Upper lobe of right lung (tissue), 1 donor: ENCODE measurements around the gene SKAP2. TPM values are rescaled to one million over a fixed set of nuclear protein-coding genes. Genes with fewer than 3 reads are reported as not detected.

ENCODE experiments used
- ATAC-seq: fragments of 200-7000 bp; cut with Tn5 transposase; one replicate; pipeline ENCODE4 v1.9.1; 2020; ENCODE audit warnings: mild to moderate bottlenecking, moderate library complexity
- DNase-seq: peaks from one replicate; pipeline ENCODE4 v3.0.0-alpha.2; 2020
- H3K27ac ChIP-seq: fragments of 200-600 bp; one replicate; pipeline ENCODE4 v1.8.0; 2022
- H3K27me3 ChIP-seq: fragments of 200-600 bp; one replicate; pipeline ENCODE4 v1.8.0; 2022; ENCODE audit warnings: mild to moderate bottlenecking
- H3K36me3 ChIP-seq: fragments of 200-600 bp; one replicate; pipeline ENCODE4 v1.8.0; 2022
- H3K4me1 ChIP-seq: fragments of 200-600 bp; one replicate; pipeline ENCODE4 v1.8.0; 2022
- H3K4me3 ChIP-seq: fragments of 200-600 bp; one replicate; pipeline ENCODE4 v1.8.0; 2022; ENCODE audit warnings: mild to moderate bottlenecking
- H3K9me3 ChIP-seq: fragments of 200-600 bp; one replicate; pipeline ENCODE4 v1.8.0; 2022
- intact Hi-C: fragments of 100-400 bp; cut with DNase I; formaldehyde crosslinking; loops from one replicate; pipeline ENCODE4 v1.11.0; 2022
- total RNA-seq: library from RNA; stranded (reverse); fragmentation: NEBNext Ultra II Directional; extraction: Animal tissue kit (Norgen Biotek cat#: 25700); gene quantifications from one replicate; pipeline ENCODE4 v1.2.1, GENCODE V29; 2021
- TF ChIP-seq, protein P1 (sequence below): fragments of 200-600 bp; IDR thresholded peaks from one replicate; pipeline ENCODE4 v1.8.0; 2022; ENCODE audit warnings: antibody characterized with exemption
- donor health status: DM: no; HTN: yes; CAD: no; lungs with severe emphysema.

The SKAP2 gene
- total RNA-seq, 1 donor from 2014 or later: 59.1 TPM

DNA sequence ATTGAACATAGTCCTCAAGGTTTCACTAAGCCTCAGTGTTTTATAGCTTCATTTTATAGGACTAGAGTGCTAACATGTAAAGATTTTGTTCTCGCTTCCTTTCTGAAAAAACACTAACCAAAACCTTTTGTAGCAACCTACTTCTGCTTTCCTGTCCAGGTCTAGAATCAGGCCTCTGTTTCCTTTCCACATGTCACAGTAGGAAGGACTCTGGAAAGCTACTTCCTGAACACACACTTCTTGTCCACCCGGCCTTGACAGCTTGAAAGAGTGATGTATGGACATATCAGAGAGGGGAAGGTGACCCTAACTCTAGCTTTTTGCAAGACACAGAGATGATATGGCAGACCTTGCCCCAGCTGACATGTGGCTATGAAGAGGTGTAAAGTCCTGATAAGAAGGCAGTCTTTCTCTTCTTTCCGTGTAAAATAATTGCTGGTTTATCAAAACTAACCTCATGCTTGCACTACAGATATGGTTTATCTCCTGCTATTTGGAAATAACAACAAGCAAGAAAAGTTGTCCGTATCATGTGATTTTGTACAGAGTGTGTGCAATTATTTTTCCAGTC, 175.4 kb downstream of the SKAP2 start:
- intact Hi-C loops: no loop called here
- H3K27me3 ChIP-seq: no peaks in the 10 kb centered on the region
- H3K27ac ChIP-seq: no peak overlapping the region
- no peak overlapping the region for H3K4me3 ChIP-seq
- DNase-seq (no peak), ATAC-seq (peak; percentile 37)
- no peaks in the 10 kb centered on the region for H3K36me3 ChIP-seq
- H3K9me3 ChIP-seq: no peaks in the 10 kb centered on the region
- peaks cover 51% of the 10 kb centered on the region for H3K4me1 ChIP-seq
- TF ChIP-seq, protein P1, sequence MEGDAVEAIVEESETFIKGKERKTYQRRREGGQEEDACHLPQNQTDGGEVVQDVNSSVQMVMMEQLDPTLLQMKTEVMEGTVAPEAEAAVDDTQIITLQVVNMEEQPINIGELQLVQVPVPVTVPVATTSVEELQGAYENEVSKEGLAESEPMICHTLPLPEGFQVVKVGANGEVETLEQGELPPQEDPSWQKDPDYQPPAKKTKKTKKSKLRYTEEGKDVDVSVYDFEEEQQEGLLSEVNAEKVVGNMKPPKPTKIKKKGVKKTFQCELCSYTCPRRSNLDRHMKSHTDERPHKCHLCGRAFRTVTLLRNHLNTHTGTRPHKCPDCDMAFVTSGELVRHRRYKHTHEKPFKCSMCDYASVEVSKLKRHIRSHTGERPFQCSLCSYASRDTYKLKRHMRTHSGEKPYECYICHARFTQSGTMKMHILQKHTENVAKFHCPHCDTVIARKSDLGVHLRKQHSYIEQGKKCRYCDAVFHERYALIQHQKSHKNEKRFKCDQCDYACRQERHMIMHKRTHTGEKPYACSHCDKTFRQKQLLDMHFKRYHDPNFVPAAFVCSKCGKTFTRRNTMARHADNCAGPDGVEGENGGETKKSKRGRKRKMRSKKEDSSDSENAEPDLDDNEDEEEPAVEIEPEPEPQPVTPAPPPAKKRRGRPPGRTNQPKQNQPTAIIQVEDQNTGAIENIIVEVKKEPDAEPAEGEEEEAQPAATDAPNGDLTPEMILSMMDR: no peak

DNA sequence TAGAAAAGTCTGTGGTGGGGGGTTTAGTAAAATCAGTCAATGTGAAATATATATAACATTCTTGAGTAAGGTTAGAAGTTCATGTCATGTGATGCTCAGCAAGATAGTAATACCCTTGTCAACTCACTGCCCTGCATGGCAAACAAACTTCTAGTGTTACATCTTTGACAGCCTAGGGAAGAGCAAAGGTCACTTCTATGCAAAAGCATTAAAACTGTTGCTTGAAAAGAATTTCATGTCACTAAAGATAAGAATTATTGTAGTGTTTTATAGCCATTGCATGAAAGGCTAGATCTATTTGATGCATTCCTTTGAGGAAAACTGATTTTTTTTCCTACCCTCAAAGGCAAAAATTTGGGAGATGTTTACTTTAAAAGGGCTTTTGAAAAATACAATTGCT, 176.0 kb downstream of the SKAP2 start:
- no peaks in the 10 kb centered on the region for H3K36me3 ChIP-seq
- peaks cover 51% of the 10 kb centered on the region for H3K4me1 ChIP-seq
- ATAC-seq (no peak), DNase-seq (no peak)
- no peak overlapping the region for H3K27ac ChIP-seq
- no peaks in the 10 kb centered on the region for H3K27me3 ChIP-seq
- TF ChIP-seq, protein P1: no peak
- no peaks in the 10 kb centered on the region for H3K9me3 ChIP-seq
- H3K4me3 ChIP-seq: no peak overlapping the region
- intact Hi-C loops: no loop called here

DNA sequence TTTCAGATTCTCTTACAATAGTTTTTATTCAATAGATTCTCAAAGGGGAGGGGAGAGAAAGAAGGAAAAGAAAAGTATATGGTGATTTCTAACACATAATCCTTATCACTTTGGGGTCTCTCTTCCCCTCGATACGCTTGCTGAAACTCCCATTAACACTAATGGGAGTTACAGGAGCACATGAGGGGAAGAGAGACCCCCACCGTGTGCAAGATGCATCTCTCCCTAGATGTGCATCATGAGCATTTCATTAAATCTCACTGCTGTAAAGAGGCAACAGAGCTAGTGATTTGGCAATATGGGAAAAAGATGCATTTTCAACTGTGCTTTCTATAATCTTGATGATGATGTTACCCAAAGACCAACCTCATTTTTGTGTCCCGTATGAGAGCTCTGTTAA, 177.4 kb downstream of the SKAP2 start:
- ATAC-seq (no peak), DNase-seq (no peak)
- no peaks in the 10 kb centered on the region for H3K36me3 ChIP-seq
- intact Hi-C loops: no loop called here
- no peaks in the 10 kb centered on the region for H3K9me3 ChIP-seq
- H3K27me3 ChIP-seq: no peaks in the 10 kb centered on the region
- H3K27ac ChIP-seq: peak overlapping the region; percentile 31
- TF ChIP-seq, protein P1: no peak
- peaks cover 51% of the 10 kb centered on the region for H3K4me1 ChIP-seq
- H3K4me3 ChIP-seq: no peak overlapping the region

DNA sequence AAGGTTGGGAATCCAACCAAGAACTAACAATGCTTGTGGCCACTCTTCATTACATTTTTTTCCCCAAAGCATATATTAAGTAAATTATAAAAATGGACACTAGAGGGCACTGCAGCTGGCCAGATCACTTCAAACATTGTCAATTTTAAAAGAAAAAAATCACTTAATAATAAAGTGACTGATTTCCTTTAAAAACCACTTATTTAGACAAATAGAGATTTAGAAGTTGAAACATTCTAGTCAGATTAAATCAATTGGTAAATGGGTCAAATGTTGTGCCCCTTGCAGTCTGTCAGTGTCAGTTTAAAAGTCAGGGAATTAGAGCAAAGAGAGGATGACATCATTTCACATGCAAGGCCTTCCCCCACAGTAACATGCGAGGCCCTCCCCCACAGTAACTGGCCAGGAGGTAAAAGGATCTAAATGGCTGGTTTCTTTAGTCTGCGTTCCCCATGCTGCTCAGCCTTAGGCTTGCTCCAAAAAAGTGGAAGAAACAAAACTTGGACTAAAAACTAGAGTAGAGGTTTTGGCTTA, 177.9 kb downstream of the SKAP2 start:
- no peaks in the 10 kb centered on the region for H3K27me3 ChIP-seq
- H3K4me3 ChIP-seq: no peak overlapping the region
- intact Hi-C loops: no loop called here
- TF ChIP-seq, protein P1: peak; percentile 74
- H3K36me3 ChIP-seq: no peaks in the 10 kb centered on the region
- peaks cover 51% of the 10 kb centered on the region for H3K4me1 ChIP-seq
- H3K9me3 ChIP-seq: no peaks in the 10 kb centered on the region
- DNase-seq: no peak
- H3K27ac ChIP-seq: peak overlapping the region; percentile 31
- ATAC-seq: peak; percentile 92

DNA sequence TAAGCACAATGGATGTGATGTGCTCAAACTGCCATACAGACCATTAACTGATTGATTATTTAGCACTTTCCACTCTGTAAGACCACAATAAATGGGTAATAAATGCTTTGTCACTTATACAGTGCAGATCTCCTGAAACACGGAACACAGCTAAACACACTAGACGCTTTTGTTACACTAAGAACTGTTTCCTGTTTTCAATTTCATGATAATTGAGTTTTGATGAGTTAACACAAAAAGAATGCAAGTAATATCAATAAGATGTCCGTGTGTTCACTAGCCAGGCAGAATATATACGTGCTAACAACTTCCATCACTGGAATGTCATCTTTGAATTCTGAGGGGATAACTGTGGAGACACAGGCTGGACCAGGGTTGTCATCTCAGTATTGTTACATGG, 178.8 kb downstream of the SKAP2 start:
- TF ChIP-seq, protein P1: no peak
- ATAC-seq: no peak
- peaks cover 51% of the 10 kb centered on the region for H3K4me1 ChIP-seq

More for the DNA sequence above, 178.8 kb downstream of the SKAP2 start:
- H3K36me3 ChIP-seq: no peaks in the 10 kb centered on the region
- no peaks in the 10 kb centered on the region for H3K27me3 ChIP-seq
- DNase-seq: no peak
- H3K4me3 ChIP-seq: no peak overlapping the region
- no peaks in the 10 kb centered on the region for H3K9me3 ChIP-seq
- intact Hi-C loops: no loop called here
- H3K27ac ChIP-seq: peak overlapping the region; percentile 31
